Measurements from ENCODE around the gene FAM110C. TPM values are rescaled to one million over a fixed set of nuclear protein-coding genes. Genes with fewer than 3 reads are reported as not detected.

The FAM110C gene
- total RNA-seq, 2 experiments from 2014 or later, result 0.16 to 0.36 TPM

DNA sequence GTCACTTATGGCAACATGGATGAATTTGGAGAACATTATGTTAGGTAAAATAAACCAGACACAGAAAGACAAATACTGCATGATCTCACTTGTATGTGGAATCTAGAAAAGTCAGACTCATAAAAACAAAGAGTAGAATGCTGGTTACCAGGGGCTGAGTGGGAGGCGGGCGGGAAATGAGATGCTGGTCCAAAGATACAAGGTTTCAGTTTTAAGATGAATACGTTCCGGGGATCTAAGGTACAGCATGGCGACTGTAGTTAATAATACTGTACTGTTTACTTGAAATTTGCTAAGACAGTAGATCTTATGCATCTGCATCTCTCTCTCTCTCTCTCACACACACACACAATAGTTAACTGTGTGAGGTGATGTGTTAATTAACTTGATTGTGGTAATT lies 14.2 kb downstream of the FAM110C start:
- Mint-ChIP-seq H3K4me3 (no peak overlapping the region), H3K4me1 (ENCODE audit: low read depth) (peaks cover 36% of the 10 kb centered on the region)
- no peak for ATAC-seq (ENCODE audit: poor library complexity)

DNA sequence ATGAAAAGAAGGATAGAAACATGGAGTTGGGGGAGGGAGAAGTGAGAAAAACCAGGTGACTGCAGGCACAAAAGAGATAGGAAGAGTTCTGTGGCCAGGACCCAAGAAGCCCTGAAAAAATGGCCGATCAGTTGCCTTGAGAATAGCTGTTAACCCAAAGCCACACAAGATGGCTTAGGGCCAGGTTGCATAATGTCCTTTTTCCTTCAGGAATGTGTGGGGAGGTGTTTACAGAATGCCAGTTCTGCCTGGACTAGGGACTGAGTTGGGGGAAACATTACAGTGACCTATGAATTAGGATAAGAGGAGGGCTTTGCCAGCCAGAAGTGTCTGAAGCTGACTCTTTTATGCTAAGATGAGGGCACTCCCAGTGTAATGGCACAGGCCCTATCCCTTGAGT lies 17.1 kb downstream of the FAM110C start:
- CTCF ChIA-PET, result no interaction called here
- Histone ChIP-seq H3K4me3 (ENCODE audit: low read length) (no peak overlapping the region), H3K36me3 (ENCODE audit: insufficient read depth, low read length) (no peaks in the 10 kb centered on the region), H3K4me1 (ENCODE audit: insufficient read depth, low read length) (peaks cover 31% of the 10 kb centered on the region), H3K27me3 (ENCODE audit: control insufficient read depth in 1 of 2, insufficient read depth in 2 of 2, low read length in 2 of 2) (no peaks in the 10 kb centered on the region), H3K9me3 (ENCODE audit: control insufficient read depth in 1 of 2, insufficient read depth in 1 of 2, low read length in 2 of 2) (no peaks in the 10 kb centered on the region), H3K27ac (ENCODE audit: low read depth in 1 of 2, low read length in 2 of 2) (no peak overlapping the region)
- TF ChIP-seq, protein P1, sequence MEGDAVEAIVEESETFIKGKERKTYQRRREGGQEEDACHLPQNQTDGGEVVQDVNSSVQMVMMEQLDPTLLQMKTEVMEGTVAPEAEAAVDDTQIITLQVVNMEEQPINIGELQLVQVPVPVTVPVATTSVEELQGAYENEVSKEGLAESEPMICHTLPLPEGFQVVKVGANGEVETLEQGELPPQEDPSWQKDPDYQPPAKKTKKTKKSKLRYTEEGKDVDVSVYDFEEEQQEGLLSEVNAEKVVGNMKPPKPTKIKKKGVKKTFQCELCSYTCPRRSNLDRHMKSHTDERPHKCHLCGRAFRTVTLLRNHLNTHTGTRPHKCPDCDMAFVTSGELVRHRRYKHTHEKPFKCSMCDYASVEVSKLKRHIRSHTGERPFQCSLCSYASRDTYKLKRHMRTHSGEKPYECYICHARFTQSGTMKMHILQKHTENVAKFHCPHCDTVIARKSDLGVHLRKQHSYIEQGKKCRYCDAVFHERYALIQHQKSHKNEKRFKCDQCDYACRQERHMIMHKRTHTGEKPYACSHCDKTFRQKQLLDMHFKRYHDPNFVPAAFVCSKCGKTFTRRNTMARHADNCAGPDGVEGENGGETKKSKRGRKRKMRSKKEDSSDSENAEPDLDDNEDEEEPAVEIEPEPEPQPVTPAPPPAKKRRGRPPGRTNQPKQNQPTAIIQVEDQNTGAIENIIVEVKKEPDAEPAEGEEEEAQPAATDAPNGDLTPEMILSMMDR (IDR thresholded peaks at IDR 0.05), result no peak
- intact Hi-C loops (cut with DNase I, micrococcal nuclease), result no loop called here
- no peak overlapping the region for H3K27ac Mint-ChIP-seq
- peaks cover 39% of the 10 kb centered on the region for H3K4me1 Mint-ChIP-seq (ENCODE audit: low read depth)
- ATAC-seq (ENCODE audit: poor library complexity) (no peak), DNase-seq (no peak)
- no peaks in the 10 kb centered on the region for H3K9me3 Mint-ChIP-seq
- no peaks in the 10 kb centered on the region for H3K36me3 Mint-ChIP-seq (ENCODE audit: low read depth)
- no peak overlapping the region for H3K4me3 Mint-ChIP-seq
- H3K27me3 Mint-ChIP-seq, result no peaks in the 10 kb centered on the region
- POLR2A ChIA-PET, result no interaction called here

More for the DNA sequence above, 14.2 kb downstream of the FAM110C start:
- CTCF ChIA-PET, result no interaction called here
- H3K9me3 ChIP-seq (ENCODE audit: control insufficient read depth in 1 of 2, insufficient read depth in 1 of 2, low read length in 2 of 2), result no peaks in the 10 kb centered on the region
- POLR2A ChIA-PET, result no interaction called here
- H3K36me3 ChIP-seq (ENCODE audit: insufficient read depth, low read length), result no peaks in the 10 kb centered on the region
- no peaks in the 10 kb centered on the region for H3K27me3 ChIP-seq (ENCODE audit: control insufficient read depth in 1 of 2, insufficient read depth in 2 of 2, low read length in 2 of 2)
- Mint-ChIP-seq H3K27ac (no peak overlapping the region), H3K36me3 (ENCODE audit: low read depth) (no peaks in the 10 kb centered on the region), H3K9me3 (no peaks in the 10 kb centered on the region), H3K27me3 (no peaks in the 10 kb centered on the region)
- intact Hi-C loops (cut with DNase I, micrococcal nuclease), result no loop called here
- TF ChIP-seq, protein P1 (IDR thresholded peaks at IDR 0.05), result no peak
- peaks cover 35% of the 10 kb centered on the region for H3K4me1 ChIP-seq (ENCODE audit: insufficient read depth, low read length)
- H3K27ac ChIP-seq (ENCODE audit: low read depth in 1 of 2, low read length in 2 of 2), result no peak overlapping the region
- H3K4me3 ChIP-seq (ENCODE audit: low read length), result no peak overlapping the region
- DNase-seq, result no peak

- no peaks in the 10 kb centered on the region for H3K9me3 ChIP-seq (ENCODE audit: control insufficient read depth in 1 of 2, insufficient read depth in 1 of 2, low read length in 2 of 2)
- peaks cover 37% of the 10 kb centered on the region for H3K4me1 Mint-ChIP-seq (ENCODE audit: low read depth)
- H3K27ac Mint-ChIP-seq, result no peak overlapping the region
- ChIA-PET CTCF (no interaction called here), POLR2A (no interaction called here)
- no peaks in the 10 kb centered on the region for H3K27me3 ChIP-seq (ENCODE audit: control insufficient read depth in 1 of 2, insufficient read depth in 2 of 2, low read length in 2 of 2)
- H3K36me3 ChIP-seq (ENCODE audit: insufficient read depth, low read length), result no peaks in the 10 kb centered on the region
- H3K4me3 Mint-ChIP-seq, result no peak overlapping the region
- DNase-seq (no peak), ATAC-seq (ENCODE audit: poor library complexity) (no peak)
- peaks cover 30% of the 10 kb centered on the region for H3K4me1 ChIP-seq (ENCODE audit: insufficient read depth, low read length)
- no peaks in the 10 kb centered on the region for H3K9me3 Mint-ChIP-seq
- TF ChIP-seq, protein P1 (IDR thresholded peaks at IDR 0.05), result no peak
- intact Hi-C loops (cut with DNase I, micrococcal nuclease), result no loop called here
- H3K27ac ChIP-seq (ENCODE audit: low read depth in 1 of 2, low read length in 2 of 2), result no peak overlapping the region
- H3K27me3 Mint-ChIP-seq, result no peaks in the 10 kb centered on the region
- H3K4me3 ChIP-seq (ENCODE audit: low read length), result no peak overlapping the region
- H3K36me3 Mint-ChIP-seq (ENCODE audit: low read depth), result no peaks in the 10 kb centered on the region
Observed at GRCh38 chr2:28406-28975, 17.8 kb downstream of the FAM110C start.

Data from CD4-positive, alpha-beta T cell (primary cell).